Measurements from ENCODE around the gene PSENEN. TPM values are rescaled to one million over a fixed set of nuclear protein-coding genes. Genes with fewer than 3 reads are reported as not detected.
"Not testable (repeated sequence)": the region's sequence is repeated elsewhere in the genome, so short reads cannot be mapped to it uniquely, and the experiment has no call there.

PSENEN gene
- total RNA-seq, 1 experiment from 2014 or later, result 48.5 TPM

DNA sequence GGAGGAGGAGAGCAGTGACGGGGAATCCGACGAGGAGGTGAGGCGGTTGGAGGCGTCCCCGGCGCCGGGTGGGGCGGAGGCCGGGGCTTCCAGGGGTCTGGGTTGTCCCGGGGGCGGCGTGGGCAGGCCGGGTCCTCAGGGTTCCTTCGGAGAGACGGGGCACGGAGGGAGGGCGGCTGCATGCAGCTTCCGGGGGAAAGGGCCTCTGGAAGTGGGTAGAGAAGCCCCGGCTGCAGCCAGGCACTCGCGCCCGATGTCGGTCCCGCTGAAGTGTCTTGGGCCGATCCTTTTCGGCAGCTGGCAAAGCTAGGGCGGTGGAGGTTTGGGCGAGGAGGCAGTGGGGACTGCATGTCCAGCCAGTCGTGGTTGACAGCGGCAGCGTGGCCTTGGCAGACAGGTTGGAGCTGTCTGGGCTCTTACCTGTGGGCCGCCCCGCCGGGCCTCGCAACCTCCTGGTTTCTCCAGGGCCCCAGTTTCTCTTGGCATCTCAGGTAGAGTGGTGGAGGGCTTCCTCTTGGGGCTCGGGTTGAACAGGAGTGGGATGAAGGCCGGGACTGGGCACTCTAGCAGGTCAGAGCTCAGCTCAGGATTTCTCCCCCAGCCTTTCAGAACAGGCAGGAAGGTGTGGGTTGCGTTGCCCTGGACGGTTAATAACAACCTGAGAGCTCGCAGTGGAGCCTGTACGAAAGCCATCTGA is 27.0 kb upstream of the PSENEN start:
- DNase-seq (ENCODE audit: low read depth), result no peak

DNA sequence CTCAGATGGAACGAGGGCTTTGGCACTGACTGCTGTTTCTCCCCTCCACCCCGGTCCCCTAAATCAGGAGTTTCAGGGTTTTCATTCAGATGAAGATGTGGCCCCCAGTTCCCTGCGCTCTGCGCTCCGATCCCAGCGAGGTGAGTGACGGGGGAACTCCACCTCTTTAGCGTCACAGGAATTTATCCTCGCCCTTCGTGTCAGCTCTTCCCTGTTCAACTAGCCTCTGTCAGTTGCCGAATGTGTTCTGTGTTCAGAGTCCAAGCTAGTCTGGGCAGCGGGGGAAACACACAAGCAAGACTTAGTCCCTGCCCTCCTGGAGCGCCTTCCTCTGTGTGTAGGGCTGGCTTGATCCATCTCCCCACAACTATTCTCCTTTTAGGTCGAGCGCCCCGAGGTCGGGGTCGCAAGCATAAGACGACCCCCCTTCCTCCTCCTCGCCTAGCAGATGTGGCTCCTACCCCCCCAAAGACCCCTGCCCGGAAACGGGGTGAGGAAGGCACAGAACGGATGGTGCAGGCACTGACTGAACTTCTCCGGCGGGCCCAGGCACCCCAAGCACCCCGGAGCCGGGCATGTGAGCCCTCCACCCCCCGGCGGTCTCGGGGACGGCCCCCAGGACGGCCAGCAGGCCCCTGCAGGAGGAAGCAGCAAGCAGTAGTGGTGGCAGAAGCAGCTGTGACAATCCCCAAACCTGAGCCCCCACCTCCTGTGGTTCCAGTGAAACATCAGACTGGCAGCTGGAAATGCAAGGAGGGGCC is 25.9 kb upstream of the PSENEN start:
- no peak for DNase-seq (ENCODE audit: low read depth)

DNA sequence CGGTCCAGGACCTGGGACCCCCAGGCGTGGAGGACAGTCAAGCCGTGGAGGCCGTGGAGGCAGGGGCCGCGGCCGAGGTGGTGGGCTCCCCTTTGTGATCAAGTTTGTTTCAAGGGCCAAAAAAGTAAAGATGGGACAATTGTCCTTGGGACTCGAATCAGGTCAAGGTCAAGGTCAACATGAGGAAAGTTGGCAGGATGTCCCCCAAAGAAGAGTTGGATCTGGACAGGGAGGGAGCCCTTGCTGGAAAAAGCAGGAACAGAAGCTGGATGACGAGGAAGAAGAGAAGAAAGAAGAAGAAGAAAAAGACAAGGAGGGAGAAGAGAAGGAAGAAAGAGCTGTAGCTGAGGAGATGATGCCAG is 25.3 kb upstream of the PSENEN start:
- no peak for DNase-seq (ENCODE audit: low read depth)

DNA sequence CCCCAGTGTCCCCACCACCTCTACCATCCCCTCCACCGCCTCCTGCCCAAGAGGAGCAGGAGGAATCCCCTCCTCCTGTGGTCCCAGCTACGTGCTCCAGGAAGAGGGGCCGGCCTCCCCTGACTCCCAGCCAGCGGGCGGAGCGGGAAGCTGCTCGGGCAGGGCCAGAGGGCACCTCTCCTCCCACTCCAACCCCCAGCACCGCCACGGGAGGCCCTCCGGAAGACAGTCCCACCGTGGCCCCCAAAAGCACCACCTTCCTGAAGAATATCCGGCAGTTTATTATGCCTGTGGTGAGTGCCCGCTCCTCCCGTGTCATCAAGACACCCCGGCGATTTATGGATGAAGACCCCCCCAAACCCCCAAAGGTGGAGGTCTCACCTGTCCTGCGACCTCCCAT is 24.8 kb upstream of the PSENEN start:
- DNase-seq (ENCODE audit: low read depth), result no peak

DNA sequence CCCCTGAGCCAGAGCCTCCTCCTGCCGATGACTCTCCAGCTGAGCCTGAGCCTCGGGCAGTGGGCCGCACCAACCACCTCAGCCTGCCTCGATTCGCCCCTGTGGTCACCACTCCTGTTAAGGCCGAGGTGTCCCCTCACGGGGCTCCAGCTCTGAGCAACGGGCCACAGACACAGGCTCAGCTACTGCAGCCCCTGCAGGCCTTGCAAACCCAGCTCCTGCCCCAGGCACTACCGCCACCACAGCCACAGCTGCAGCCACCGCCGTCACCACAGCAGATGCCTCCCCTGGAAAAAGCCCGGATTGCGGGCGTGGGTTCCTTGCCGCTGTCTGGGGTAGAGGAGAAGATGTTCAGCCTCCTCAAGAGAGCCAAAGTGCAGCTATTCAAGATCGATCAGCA is 24.1 kb upstream of the PSENEN start:
- DNase-seq (ENCODE audit: low read depth), result no peak

DNA sequence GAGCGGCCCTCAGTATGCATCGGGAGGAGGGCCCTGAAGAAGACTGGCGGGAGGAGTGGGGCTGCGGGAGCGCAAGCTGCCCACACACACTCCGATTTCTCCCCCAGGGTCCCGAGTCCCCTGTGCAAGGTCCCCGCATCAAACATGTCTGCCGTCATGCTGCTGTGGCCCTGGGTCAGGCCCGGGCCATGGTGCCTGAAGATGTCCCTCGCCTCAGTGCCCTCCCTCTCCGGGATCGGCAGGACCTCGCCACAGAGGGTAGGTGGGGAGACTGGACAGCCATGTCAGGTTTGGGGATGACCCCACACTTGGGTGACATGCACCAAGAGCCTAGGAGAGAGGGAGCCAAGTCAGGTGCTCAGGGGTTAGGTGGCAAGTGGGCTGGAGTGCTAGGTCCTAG is 23.0 kb upstream of the PSENEN start:
- no peak for DNase-seq (ENCODE audit: low read depth)

DNA sequence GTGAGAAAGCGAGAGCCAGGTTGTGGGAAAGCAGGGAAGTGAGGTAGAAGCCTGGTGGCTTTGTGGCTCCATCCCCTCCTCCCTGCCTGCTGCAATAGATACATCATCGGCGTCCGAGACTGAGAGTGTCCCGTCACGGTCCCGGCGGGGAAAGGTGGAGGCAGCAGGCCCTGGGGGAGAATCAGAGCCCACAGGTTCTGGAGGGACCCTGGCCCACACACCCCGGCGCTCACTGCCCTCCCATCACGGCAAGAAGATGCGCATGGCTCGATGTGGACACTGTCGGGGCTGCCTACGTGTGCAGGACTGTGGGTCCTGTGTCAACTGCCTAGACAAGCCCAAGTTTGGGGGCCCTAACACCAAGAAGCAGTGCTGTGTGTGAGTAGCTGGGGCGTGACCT is 22.6 kb upstream of the PSENEN start:
- DNase-seq (ENCODE audit: low read depth), result no peak

DNA sequence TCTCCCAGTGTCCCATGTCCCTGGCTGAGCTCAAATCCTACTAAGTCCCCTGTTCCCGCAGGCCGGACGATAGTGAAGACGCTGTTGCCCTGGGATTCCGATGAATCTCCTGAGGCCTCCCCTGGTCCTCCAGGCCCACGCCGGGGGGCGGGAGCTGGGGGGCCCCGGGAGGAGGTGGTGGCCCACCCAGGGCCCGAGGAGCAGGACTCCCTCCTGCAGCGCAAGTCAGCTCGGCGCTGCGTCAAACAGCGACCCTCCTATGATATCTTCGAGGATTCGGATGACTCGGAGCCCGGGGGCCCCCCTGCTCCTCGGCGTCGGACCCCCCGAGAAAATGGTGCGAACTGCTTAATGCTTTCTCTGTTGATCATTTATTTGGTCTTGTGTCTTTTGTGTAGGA is 21.8 kb upstream of the PSENEN start:
- no peak for DNase-seq (ENCODE audit: low read depth)

DNA sequence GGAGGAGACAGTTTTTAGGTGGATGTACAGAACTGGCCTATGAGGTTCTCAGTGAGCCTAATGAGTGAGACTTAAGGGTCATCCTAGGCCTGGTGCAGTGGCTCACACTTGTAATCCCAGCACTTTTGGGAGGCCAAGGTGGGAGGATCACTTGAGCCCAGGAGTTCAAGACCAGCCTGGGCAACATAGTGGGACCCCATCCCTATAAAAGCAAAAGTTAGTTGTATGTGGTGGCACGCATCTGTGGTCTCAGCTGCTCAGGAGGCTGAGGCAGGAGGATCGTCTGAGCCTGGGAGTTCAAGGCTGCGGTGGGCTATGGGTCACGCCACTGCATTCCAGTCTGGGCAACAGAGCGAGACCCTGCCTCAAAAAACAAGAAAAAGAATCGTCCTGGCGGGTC is 21.3 kb upstream of the PSENEN start:
- not testable (repeated sequence) for DNase-seq (ENCODE audit: low read depth)

DNA sequence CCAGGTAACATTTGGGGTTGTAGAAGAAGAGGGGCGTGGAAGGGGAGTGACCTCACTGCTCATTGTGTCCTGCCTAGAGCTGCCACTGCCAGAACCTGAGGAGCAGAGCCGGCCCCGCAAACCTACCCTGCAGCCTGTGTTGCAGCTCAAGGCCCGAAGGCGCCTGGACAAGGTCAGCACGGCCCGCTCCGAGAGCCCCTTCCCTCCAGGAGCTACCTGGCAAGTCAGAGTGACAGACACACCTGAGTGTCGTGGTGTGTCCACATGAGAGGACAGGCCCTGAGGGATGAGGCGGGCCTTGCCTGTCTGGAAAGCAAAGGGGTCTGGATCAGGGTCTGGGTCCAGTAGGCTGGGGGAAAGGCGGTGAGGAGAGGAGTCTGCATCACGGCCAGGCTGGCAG is 20.9 kb upstream of the PSENEN start:
- no peak for DNase-seq (ENCODE audit: low read depth)

DNA sequence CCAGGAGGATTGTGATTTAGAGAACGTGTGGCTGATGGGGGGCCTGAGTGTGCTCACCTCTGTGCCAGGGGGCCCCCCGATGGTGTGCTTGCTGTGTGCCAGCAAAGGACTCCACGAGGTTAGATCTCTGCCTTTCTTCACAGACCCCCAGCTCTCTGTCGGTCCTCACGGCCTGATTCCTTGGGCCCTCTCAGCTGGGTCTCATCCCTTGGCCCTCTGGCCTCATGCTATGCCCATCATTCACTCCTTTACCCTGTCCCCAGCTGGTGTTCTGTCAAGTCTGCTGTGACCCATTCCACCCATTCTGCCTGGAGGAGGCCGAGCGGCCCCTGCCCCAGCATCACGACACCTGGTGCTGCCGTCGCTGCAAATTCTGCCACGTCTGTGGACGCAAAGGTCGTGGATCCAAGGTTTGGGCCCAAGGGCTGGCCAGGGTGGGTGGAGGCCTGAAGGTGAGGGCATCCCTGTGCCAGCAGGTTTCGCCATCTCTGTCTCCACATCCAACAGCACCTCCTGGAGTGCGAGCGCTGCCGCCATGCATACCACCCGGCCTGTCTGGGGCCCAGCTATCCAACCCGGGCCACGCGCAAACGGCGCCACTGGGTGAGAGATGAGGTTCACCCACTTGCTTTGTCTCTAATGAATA is 20.1 kb upstream of the PSENEN start:
- no peak for DNase-seq (ENCODE audit: low read depth)

DNA sequence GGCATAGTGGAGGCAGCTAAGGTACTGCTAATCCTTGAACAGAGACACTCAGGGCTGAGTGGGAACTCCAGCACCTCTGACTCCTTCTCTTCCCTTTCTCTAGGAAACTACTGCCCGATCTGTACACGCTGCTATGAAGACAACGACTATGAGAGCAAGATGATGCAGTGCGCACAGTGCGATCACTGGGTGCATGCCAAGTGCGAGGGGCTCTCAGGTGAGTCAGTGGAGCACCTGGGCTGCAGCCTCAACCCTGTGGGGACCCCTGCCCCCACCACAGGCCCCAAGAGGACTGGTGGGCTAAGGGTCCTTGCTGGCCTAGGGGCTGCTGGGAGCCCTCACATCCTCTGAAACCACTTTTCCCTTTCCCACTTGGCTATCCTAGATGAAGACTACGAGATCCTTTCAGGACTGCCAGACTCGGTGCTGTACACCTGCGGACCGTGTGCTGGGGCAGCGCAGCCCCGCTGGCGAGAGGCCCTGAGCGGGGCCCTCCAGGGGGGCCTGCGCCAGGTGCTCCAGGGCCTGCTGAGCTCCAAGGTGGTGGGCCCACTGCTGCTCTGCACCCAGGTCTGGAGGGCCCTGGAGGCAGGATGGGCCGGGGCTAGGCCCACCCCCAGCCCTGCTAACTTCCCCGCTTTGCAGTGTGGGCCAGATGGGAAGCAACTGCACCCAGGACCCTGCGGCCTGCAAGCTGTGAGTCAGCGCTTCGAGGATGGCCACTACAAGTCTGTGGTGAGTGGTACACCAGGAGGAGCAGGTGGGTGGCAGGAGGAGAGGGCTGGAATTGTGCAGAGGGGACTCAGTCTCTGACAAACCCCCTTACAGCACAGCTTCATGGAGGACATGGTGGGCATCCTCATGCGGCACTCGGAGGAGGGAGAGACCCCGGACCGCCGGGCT is 18.1 kb upstream of the PSENEN start:
- DNase-seq (ENCODE audit: low read depth), result no peak

DNA sequence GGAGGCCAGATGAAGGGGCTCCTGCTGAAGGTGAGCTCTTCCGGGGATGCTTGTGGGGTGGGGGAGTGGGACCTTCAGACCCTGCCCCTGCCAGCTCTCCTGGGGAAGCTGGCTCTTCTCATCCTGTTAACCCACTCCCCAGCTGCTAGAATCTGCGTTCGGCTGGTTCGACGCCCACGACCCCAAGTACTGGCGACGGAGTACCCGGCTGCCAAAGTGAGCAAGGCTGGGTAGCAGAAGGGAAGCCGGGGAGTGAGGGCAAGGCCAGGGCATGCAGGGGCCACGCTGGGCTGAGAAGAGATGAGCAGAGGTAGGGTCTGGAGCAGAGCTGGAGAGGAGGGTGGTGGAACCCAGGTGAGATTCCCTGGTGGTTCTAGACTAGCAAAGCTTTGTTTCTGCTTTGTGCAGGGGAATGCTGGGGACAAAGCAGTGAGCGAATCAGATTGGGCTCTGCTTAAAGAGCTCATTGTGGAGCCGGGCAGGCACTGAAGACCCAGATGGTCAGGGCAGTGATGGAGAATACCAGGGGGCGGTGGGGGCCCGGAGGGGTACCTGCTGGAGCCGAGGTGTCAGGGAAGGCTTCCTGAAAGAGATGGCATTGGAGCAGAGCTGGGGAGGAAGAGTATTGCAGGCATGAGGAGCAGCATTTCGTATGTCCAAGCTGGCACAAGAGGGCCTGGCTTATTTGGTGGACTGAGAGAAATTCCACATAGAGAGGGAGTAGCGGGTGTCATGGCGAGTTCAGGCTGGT is 17.3 kb upstream of the PSENEN start:
- no peak for DNase-seq (ENCODE audit: low read depth)

DNA sequence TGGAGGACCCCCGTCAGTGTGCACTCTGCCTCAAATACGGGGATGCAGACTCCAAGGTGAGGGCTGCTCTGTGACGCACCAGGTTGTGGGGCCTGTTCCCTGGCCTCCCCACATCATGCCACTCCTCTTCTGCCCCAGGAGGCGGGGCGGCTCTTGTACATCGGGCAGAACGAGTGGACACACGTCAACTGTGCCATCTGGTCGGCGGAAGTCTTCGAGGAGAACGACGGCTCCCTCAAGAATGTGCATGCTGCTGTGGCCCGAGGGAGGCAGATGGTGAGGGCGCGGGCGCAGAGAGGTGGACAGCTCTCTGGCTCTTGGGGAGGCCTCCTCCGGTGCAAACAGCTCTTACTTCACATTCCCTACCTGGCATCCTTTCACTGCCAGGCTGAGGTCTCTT is 16.4 kb upstream of the PSENEN start:
- no peak for DNase-seq (ENCODE audit: low read depth)

DNA sequence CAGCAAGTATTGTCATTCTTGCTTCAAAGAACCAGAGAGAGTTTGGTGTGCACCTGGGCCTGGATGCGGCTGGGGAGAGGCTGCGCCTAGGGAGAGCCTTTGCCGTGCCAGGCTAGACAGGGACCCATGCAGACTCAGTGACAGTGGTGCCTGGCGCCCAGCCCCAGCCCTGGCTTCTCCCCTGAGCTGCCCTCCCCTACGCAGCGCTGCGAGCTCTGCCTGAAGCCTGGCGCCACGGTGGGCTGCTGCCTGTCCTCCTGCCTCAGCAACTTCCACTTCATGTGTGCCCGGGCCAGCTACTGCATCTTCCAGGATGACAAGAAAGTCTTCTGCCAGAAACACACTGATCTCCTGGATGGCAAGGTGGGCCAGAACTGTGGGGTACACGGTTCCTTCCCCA is 15.7 kb upstream of the PSENEN start:
- DNase-seq (ENCODE audit: low read depth), result no peak

DNA sequence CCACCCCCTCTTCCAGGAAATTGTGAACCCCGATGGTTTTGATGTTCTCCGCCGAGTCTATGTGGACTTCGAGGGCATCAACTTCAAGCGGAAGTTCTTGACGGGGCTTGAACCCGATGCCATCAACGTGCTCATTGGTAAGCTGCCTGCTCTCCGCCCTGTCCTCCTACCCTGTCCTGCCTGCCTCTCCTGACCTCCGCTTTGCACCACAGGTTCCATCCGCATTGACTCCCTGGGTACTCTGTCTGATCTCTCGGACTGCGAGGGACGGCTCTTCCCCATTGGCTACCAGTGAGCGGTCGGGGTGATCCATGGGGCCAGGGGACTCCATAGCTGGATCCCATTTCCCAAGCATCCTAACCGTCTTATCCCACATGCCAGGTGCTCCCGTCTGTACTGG is 15.1 kb upstream of the PSENEN start:
- DNase-seq (ENCODE audit: low read depth), result no peak

DNA sequence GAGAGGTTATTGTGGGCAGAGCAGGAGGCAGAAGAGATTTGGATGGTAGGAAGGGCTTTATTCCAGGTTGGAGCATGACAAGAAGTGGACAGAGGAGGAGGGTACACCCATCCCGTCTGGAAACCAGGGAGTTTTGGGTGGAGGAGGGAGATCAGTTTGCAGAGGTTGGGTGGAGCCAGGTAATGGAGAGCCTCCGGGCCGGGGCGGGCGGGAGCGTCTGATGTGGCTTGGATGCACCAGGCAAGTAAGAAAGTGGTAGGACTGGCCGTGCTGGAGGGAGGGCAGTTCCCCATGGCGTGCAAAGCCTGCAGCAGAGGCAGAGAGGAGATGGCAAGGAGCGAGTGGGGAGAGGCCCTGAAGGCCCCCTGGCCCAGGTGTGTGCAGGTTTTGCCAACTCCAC is 14.1 kb upstream of the PSENEN start:
- no peak for DNase-seq (ENCODE audit: low read depth)

DNA sequence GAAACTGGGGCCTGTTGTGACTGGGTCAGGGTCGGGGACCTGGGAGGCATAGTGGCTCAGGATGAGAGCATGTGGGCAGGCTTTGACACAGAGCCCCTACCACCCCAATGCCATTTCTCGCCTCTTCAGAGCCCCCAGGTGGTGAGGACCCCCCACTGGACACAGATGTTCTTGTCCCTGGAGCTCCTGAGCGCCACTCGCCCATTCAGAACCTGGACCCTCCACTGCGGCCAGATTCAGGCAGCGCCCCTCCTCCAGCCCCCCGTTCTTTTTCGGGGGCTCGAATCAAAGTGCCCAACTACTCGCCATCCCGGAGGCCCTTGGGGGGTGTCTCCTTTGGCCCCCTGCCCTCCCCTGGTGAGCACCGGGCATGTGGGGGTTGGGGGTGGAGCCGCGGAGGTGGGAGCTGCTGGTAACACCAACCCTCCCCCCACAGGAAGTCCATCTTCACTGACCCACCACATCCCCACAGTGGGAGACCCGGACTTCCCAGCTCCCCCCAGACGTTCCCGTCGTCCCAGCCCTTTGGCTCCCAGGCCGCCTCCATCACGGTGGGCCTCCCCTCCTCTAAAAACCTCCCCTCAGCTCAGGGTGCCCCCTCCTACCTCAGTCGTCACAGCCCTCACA is 13.6 kb upstream of the PSENEN start:
- no peak for DNase-seq (ENCODE audit: low read depth)

DNA sequence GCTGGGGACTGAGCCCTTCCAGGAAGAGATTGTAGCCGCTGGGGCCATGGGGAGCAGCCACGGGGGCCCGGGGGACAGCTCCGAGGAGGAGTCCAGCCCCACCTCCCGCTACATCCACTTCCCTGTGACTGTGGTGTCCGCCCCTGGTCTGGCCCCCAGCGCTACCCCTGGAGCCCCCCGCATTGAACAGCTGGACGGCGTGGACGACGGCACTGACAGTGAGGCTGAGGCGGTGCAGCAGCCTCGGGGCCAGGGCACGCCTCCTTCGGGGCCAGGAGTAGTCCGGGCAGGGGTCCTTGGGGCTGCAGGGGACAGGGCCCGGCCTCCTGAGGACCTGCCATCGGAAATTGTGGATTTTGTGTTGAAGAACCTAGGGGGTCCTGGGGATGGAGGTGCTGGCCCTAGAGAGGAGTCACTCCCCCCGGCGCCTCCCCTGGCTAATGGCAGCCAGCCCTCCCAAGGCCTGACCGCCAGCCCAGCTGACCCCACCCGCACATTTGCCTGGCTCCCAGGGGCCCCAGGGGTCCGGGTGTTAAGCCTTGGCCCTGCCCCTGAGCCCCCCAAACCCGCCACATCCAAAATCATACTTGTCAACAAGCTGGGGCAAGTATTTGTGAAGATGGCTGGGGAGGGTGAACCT is 12.8 kb upstream of the PSENEN start:
- DNase-seq (ENCODE audit: low read depth), result no peak

Measured in HT1080 (cell line).